VCaP (cell line): ENCODE data around the gene B4GALT6.

Experiments used
- H3K27ac ChIP-seq: fragments of 450-650 bp; 2 replicates; pipeline ENCODE4 v1.5.1; 2017
- TF ChIP-seq, protein P1 (sequence below): fragments of 450-650 bp; conservative IDR thresholded peaks from 2 replicates; pipeline ENCODE4 v1.5.1; 2017; ENCODE audit warnings: mild to moderate bottlenecking, moderate library complexity

B4GALT6 gene

DNA sequence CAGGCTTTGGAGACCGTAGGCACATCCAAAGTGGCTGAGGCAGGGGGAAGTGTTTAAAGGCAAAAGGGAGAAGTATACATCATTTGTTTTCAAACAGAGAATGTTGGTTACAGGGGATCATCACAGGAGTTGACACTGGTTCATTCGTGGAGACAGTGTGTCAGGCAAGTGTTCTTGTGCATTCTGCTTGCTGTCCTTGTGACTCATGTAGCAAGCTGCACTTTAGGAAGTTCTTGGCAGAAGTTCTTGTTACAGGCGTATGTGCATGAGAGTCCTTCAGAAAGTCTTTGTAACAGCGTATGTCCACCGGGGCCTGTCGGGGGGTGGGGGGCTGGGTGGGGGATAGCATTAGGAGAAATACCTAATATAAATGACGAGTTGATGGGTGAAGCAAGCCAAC lies 36.5 kb upstream of the B4GALT6 start:
- TF ChIP-seq, protein P1, sequence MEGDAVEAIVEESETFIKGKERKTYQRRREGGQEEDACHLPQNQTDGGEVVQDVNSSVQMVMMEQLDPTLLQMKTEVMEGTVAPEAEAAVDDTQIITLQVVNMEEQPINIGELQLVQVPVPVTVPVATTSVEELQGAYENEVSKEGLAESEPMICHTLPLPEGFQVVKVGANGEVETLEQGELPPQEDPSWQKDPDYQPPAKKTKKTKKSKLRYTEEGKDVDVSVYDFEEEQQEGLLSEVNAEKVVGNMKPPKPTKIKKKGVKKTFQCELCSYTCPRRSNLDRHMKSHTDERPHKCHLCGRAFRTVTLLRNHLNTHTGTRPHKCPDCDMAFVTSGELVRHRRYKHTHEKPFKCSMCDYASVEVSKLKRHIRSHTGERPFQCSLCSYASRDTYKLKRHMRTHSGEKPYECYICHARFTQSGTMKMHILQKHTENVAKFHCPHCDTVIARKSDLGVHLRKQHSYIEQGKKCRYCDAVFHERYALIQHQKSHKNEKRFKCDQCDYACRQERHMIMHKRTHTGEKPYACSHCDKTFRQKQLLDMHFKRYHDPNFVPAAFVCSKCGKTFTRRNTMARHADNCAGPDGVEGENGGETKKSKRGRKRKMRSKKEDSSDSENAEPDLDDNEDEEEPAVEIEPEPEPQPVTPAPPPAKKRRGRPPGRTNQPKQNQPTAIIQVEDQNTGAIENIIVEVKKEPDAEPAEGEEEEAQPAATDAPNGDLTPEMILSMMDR = no peak
- H3K27ac ChIP-seq = no peak overlapping the region

DNA sequence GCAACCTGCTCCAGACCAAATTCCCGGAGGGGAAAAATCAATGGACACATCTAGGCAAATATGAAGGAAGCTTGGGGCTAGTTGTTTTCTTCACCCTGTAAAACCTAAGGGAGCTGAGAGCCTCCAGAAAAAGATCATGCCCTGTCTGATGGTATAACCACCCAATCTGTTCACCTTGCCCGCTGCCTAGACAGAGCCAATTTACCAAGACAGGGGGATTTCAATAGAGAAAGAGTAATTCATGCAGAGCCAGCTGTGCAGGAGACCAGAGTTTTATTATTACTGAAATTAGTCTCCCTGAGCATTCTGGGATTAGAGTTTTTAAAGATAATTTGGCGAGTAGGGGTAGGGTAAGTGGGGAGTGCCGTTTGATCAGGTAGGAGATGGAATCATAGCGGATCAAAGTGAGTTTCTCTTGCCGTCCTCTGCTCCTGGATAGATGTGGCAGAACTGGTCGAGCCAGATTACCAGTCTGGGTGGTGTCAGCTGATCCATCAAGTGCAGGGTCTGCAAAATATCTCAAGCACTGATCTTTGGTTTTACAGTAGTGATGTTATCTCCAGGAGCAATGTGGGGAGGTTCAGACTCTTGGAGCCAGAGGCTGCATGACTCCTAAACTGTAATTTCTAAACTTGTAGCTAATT lies 35.1 kb upstream of the B4GALT6 start:
- TF ChIP-seq, protein P1 = no peak
- H3K27ac ChIP-seq = no peak overlapping the region

DNA sequence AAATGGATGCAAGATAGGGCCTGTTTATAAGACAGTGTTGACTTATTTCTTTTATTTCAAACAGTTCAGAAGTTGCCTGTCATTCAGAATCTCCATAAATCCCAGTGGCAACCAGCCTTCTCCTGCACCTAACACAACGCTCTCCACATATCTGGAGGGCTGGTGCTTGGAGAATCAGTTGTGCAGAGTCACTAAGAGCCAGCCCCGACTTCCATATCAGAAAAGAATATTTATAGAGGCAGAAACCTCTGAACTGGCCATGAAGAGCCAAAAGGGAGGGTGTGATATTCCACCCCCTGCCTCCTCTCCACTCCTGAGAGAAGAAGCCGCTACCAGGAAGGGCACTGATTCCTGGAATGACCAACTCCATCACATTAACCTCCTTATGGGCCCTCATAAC lies 34.0 kb upstream of the B4GALT6 start:
- TF ChIP-seq, protein P1 = no peak
- no peak overlapping the region for H3K27ac ChIP-seq

DNA sequence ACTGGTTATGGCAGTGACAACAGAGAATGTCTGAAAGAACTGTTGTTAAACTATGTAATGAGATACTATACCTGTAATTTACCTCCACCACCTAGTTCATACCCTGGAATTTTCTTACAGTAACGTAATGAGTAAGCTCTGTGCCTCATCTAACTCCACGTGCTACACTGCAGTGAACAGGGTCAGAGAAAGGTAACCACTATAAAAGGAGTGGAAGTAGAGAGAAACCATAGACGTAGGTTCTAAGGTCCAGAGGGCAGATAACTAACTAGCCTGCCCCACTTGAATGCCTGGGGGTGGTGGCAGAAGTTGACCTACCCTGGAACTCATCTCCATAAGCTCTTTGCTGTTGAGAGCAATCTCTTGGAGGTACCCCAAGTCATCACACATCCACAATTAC lies 32.0 kb upstream of the B4GALT6 start:
- no peak overlapping the region for H3K27ac ChIP-seq
- TF ChIP-seq, protein P1 = no peak

DNA sequence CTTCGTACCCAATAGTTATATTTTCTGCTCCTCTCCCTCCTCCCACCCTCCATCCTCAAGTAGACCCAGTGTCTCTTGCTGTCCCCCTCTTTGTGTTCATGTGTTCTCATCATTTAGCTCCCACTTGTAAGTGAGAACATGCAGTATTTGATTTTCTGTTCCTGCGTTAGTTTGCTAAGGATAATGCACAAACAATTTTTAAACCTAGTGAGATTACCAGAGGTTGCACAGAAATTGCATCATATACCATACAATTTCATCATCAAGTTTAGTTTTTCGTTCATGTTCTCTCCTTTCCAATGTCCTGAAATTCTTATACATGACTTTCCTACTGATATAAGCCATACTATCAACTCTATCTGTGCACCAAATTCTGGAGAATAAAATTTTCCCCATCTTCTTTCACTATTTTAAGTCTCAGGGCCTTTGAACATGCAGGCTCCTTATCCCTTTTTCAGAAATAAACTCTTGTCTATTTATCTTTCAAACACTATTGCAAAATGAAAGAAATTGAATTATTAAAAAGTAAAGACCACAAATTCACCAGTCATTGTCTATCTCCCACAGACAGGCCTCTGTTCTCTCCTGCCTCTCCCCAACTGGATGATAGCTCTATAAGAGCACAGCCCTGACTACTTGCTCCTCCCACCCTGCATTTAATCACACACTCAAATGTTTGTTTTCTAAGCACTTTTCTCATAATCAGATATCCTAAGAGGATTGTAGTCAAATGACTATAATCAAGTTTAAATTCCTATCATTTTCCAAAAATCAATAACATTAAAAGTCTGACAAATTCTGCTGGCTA lies 27.2 kb upstream of the B4GALT6 start:
- TF ChIP-seq, protein P1 = no peak
- H3K27ac ChIP-seq = no peak overlapping the region

DNA sequence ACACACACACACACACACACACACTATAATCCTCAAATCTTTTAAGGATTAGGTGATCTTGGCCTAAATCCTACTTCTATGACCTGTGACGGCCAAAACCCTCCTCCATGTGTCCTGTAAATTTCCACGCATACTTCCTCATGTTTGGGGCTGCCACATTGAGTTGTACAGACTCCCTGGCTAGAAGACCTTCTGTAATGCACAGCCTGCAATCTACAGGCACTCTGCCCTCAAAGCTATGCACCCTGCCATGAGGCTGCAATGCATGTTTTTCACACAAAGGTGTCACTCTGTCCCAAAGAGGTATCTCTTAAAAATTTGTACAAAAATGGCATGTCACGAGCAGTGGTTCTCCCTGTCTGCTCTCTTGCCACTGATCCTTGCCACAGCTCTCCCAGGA lies 26.4 kb upstream of the B4GALT6 start:
- H3K27ac ChIP-seq = no peak overlapping the region
- TF ChIP-seq, protein P1 = no peak; the same call in 1 of the 2 replicates

DNA sequence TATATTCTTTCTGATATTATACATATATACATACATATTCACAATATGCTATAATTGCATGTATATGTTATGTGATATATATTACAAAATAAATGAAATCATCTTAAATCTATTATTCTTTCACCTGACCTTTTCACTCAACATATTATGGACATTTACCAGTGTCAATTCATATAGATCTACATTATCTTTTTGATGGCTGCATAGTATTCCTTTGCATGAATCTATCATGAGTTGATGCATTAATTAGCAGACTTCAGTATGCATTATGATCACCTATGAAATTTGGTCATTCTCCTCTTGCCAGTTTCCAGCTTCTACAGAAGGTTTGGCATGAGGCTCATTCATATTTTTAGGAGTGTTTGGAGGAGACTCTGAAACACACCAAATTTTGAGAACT lies 23.4 kb upstream of the B4GALT6 start:
- TF ChIP-seq, protein P1 = no peak
- no peak overlapping the region for H3K27ac ChIP-seq
